ENCODE results near the gene NOTUM. TPM values are rescaled to one million over a fixed set of nuclear protein-coding genes. Genes with fewer than 3 reads are reported as not detected.

NOTUM gene
- total RNA-seq, 1 experiment from 2014 or later, result not detected

DNA sequence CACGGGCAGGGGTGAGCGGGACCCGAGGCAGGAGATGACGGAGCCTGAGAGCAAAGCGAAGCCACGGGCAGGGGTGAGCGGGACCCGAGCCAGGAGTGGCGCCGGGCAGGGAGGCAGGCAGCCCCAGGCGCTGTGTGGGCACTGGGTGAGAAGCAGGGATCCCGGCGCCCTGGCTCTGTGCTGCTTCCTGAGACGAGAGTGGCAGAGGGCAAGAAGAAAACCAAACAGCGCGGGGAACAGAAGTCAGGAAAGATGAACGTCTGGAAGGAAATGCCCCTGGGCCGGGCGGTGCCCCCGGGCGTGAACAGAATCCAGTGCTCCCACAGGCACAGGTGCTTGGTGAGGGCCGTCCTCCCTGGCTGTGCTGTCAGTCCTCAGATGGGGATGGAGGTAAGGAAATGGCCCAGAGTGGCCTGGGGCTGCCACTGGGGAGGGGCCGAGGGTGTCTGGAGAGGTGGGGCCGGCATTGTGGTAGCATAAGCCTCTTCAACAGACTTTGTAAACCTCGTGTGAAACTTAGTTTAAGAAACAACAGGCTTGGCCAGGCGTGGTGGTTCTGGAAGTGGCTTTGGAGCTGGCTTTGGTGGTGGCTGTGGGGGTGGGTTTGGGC lies 26.3 kb upstream of the NOTUM start:
- Histone ChIP-seq H3K36me3 (ENCODE audit: low read depth, low read length) (no peaks in the 10 kb centered on the region), H3K9me3 (ENCODE audit: low read length) (no peaks in the 10 kb centered on the region), H3K27ac (ENCODE audit: low read length) (no peak overlapping the region), H3K9ac (ENCODE audit: low read length) (no peak overlapping the region), H3K9me2 (replicated peaks; ENCODE audit: low read length) (no peaks in the 10 kb centered on the region), H4K20me1 (ENCODE audit: low read length) (no peaks in the 10 kb centered on the region), H3K4me2 (ENCODE audit: low read length) (no peak overlapping the region), H3F3A (ENCODE audit: low read length, unreplicated experiment) (no peaks in the 10 kb centered on the region), H3K4me3 (ENCODE audit: low read length) (no peak overlapping the region), H3K4me1 (ENCODE audit: insufficient read depth, low read length) (peaks cover 13% of the 10 kb centered on the region), H2AFZ (ENCODE audit: low read length) (no peak overlapping the region), H3K79me2 (ENCODE audit: low read length) (no peaks in the 10 kb centered on the region), H3K27me3 (ENCODE audit: low read length) (no peaks in the 10 kb centered on the region)
- DNase-seq, result no peak
- no peak for TF ChIP-seq EZH2phosphoT487 (IDR thresholded peaks at IDR 0.05; ENCODE audit: borderline replicate concordance, low read length)
- ChIA-PET CTCF (no interaction called here), POLR2A (ENCODE audit: unreplicated experiment) (no interaction called here)
- no peak for ATAC-seq
- BruUV-seq (replicated peaks), result no TSS peak
- intact Hi-C loops (cut with micrococcal nuclease), result no loop called here

- no peak overlapping the region for H3K9ac ChIP-seq (ENCODE audit: low read length)
- no peaks in the 10 kb centered on the region for H4K20me1 ChIP-seq (ENCODE audit: low read length)
- no peak overlapping the region for H3K4me2 ChIP-seq (ENCODE audit: low read length)
- no peaks in the 10 kb centered on the region for H3K27me3 ChIP-seq (ENCODE audit: low read length)
- H3K27ac ChIP-seq (ENCODE audit: low read length), result no peak overlapping the region
- H2AFZ ChIP-seq (ENCODE audit: low read length), result no peak overlapping the region
- H3K9me2 ChIP-seq (replicated peaks; ENCODE audit: low read length), result no peaks in the 10 kb centered on the region
- H3K4me1 ChIP-seq (ENCODE audit: insufficient read depth, low read length), result peaks cover 6% of the 10 kb centered on the region; the same call in 1 of the 2 replicates
- TF ChIP-seq, protein P1, sequence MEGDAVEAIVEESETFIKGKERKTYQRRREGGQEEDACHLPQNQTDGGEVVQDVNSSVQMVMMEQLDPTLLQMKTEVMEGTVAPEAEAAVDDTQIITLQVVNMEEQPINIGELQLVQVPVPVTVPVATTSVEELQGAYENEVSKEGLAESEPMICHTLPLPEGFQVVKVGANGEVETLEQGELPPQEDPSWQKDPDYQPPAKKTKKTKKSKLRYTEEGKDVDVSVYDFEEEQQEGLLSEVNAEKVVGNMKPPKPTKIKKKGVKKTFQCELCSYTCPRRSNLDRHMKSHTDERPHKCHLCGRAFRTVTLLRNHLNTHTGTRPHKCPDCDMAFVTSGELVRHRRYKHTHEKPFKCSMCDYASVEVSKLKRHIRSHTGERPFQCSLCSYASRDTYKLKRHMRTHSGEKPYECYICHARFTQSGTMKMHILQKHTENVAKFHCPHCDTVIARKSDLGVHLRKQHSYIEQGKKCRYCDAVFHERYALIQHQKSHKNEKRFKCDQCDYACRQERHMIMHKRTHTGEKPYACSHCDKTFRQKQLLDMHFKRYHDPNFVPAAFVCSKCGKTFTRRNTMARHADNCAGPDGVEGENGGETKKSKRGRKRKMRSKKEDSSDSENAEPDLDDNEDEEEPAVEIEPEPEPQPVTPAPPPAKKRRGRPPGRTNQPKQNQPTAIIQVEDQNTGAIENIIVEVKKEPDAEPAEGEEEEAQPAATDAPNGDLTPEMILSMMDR (conservative IDR thresholded peaks at IDR 0.05; ENCODE audit: low read depth, low read length), result no peak
- TF ChIP-seq EZH2 (IDR thresholded peaks at IDR 0.05; ENCODE audit: low read length, unreplicated experiment), result no peak
- no peak for TF ChIP-seq EZH2phosphoT487 (IDR thresholded peaks at IDR 0.05; ENCODE audit: borderline replicate concordance, low read length)
- H3K4me3 ChIP-seq (ENCODE audit: low read length), result no peak overlapping the region
- no peaks in the 10 kb centered on the region for H3F3A ChIP-seq (ENCODE audit: low read length, unreplicated experiment)
- H3K36me3 ChIP-seq (ENCODE audit: low read depth, low read length), result no peaks in the 10 kb centered on the region
- BruUV-seq (replicated peaks), result no TSS peak
- intact Hi-C loops (cut with micrococcal nuclease), result no loop called here
- POLR2A ChIA-PET (ENCODE audit: unreplicated experiment), result no interaction called here
- H3K9me3 ChIP-seq (ENCODE audit: low read length), result no peaks in the 10 kb centered on the region
- DNase-seq (no peak), ATAC-seq (no peak)
- CTCF ChIA-PET, result no interaction called here
- H3K79me2 ChIP-seq (ENCODE audit: low read length), result no peaks in the 10 kb centered on the region
These were observed 25.6 kb upstream of the NOTUM start for GRCh38 chr17:81986606-81987005.

DNA sequence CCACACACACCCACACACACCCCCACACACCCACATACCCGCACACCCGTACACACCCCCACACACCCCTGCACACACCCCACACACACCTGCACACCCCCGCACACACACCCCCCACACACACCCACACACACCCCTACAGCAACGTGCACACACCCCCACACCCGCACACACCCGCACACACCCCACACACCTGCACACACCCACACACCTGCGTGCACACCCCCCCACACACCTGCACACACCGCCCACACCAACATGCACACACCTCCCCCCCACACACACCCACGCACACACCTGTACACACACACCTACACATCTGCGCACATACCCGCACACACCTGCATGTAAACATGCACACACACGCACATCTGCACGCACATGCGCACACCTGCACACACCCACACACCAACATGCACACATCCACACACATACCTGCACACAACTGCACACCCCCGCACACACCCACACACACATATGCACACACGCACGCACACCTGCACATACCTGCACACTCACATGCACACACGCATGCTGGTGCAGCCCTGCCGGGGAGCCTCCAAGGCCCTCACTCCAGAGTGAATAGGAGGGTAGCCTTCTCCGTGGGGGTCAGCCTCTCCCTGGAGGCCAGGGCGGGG lies 23.9 kb upstream of the NOTUM start:
- no TSS peak for BruUV-seq (replicated peaks)

More for the DNA sequence above, 23.9 kb upstream of the NOTUM start:
- Histone ChIP-seq H3K9me2 (replicated peaks; ENCODE audit: low read length) (no peaks in the 10 kb centered on the region), H3K36me3 (ENCODE audit: low read depth, low read length) (no peaks in the 10 kb centered on the region), H3K4me1 (ENCODE audit: insufficient read depth, low read length) (no peaks in the 10 kb centered on the region), H3K4me2 (ENCODE audit: low read length) (no peak overlapping the region), H3K9ac (ENCODE audit: low read length) (no peak overlapping the region), H3K79me2 (ENCODE audit: low read length) (no peaks in the 10 kb centered on the region), H3K9me3 (ENCODE audit: low read length) (no peaks in the 10 kb centered on the region), H4K20me1 (ENCODE audit: low read length) (no peaks in the 10 kb centered on the region), H3K27ac (ENCODE audit: low read length) (no peak overlapping the region), H2AFZ (ENCODE audit: low read length) (no peak overlapping the region), H3K4me3 (ENCODE audit: low read length) (no peak overlapping the region), H3K27me3 (ENCODE audit: low read length) (no peaks in the 10 kb centered on the region), H3F3A (ENCODE audit: low read length, unreplicated experiment) (no peaks in the 10 kb centered on the region)
- ChIA-PET CTCF (interaction anchor here (0.6 kb wide), 1 partner anchor 25 kb away, joined by 3 read pairs; no protein-coding TSS in a partner anchor), POLR2A (ENCODE audit: unreplicated experiment) (no interaction called here)
- no peak for DNase-seq
- TF ChIP-seq, protein P1 (conservative IDR thresholded peaks at IDR 0.05; ENCODE audit: low read depth, low read length), result no peak
- TF ChIP-seq EZH2phosphoT487 (IDR thresholded peaks at IDR 0.05; ENCODE audit: borderline replicate concordance, low read length) (no peak), EZH2 (IDR thresholded peaks at IDR 0.05; ENCODE audit: low read length, unreplicated experiment) (no peak)
- intact Hi-C loops (cut with micrococcal nuclease), result no loop called here
- ATAC-seq, result no peak
